GM12872 (cell line): ENCODE results near the gene OR7D2.

ENCODE experiments used
- TF ChIP-seq, protein P1 (sequence below): IDR thresholded peaks from 3 replicates; pipeline ENCODE4 v1.5.1; 2011; ENCODE audit warnings: low read depth, mild to moderate bottlenecking, low read length, moderate library complexity; ENCODE audit not compliant: insufficient read depth

The OR7D2 gene

DNA sequence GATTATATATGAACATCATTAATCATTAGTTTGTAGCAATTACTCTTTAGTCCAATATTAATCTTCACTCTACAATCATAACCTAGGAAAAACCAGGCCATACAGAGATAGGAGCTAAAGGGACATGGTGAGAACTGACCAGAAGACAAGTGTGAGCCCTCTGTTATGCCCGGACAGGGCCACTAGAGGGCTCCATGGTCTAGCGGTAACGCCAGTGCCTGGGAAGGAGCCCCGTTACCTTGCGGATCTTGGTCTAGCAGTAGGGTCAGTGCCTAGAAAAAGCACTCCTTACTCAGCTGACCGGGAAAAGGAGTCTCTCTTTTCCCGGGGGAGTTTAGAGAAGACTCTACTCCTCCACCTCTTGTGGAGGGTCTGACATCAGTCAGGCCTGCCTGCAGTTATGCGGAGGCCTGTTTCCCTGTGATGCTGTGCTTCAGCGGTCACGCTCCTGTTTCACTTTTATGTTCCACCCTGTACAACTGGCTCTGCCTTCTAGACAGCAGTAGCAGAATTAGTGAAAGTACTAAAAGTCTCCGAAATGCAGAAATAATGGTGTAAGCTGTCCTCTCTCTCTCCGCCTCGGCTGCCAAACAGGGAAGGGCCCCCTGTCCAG is 26.8 kb downstream of the OR7D2 start:
- TF ChIP-seq, protein P1, sequence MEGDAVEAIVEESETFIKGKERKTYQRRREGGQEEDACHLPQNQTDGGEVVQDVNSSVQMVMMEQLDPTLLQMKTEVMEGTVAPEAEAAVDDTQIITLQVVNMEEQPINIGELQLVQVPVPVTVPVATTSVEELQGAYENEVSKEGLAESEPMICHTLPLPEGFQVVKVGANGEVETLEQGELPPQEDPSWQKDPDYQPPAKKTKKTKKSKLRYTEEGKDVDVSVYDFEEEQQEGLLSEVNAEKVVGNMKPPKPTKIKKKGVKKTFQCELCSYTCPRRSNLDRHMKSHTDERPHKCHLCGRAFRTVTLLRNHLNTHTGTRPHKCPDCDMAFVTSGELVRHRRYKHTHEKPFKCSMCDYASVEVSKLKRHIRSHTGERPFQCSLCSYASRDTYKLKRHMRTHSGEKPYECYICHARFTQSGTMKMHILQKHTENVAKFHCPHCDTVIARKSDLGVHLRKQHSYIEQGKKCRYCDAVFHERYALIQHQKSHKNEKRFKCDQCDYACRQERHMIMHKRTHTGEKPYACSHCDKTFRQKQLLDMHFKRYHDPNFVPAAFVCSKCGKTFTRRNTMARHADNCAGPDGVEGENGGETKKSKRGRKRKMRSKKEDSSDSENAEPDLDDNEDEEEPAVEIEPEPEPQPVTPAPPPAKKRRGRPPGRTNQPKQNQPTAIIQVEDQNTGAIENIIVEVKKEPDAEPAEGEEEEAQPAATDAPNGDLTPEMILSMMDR = peak; percentile 89

DNA sequence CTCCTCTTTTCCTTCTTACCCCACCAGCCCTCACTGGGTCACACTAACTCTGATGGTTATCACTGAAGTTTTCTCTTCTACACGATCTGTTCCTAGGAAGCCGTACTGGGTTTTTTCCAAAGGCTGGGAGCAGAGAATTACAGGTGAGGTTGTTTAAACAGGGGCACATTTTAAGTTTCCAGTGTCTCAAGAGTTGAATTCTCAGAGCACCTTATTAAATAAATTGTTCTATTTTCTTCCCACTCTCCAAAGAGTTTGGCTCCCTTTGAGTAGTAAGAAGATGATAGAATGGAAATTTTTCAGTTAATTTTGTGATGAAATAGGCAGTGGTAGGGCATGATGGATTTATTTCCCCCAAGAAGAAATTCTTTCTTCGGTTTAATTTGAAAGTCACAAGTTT is 40.7 kb downstream of the OR7D2 start, which contains the start of gene OR7D4:
Gene OR7D4 (minus strand): TSS at position 101 of the 400 bp plus-strand sequence. CDS start 4,752 bp downstream, outside the sequence.
- TF ChIP-seq, protein P1 = no peak
